GM12801 (cell line): ENCODE results near the gene PLA2G4B.

Source experiments
- TF ChIP-seq, protein P1 (sequence below): IDR thresholded peaks from one replicate; pipeline ENCODE4 v1.5.1; 2011; ENCODE audit warnings: control low read depth; ENCODE audit not compliant: insufficient read length; ENCODE audit errors: extremely low read depth

PLA2G4B gene

DNA sequence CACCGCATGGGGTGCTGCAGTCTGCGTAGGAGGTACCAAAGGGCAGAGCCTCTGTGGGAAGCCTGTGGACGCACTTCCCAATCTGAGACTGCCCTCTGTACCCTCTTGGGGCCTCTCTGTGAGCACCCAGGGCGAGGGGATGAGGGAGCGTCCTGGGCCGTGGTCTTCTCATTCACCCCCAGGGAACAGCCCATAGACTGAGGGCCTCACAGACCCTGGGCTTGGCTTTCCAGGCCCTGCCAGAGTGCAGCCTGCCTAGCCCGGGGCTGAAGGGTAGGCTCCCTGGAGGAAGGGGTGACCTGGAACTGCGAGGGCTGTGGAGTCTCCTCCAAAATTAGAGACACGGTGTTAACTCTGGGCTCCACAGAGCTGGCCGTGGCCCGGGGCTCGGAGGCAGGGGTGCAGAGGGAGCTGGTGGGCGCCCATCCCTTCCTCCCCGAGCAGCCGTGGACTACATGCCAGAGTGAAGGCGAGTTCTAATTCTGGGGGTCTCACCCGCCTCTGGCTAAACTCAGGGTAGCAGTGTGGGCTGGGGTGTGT is 55.7 kb downstream of the PLA2G4B start:
- TF ChIP-seq, protein P1, sequence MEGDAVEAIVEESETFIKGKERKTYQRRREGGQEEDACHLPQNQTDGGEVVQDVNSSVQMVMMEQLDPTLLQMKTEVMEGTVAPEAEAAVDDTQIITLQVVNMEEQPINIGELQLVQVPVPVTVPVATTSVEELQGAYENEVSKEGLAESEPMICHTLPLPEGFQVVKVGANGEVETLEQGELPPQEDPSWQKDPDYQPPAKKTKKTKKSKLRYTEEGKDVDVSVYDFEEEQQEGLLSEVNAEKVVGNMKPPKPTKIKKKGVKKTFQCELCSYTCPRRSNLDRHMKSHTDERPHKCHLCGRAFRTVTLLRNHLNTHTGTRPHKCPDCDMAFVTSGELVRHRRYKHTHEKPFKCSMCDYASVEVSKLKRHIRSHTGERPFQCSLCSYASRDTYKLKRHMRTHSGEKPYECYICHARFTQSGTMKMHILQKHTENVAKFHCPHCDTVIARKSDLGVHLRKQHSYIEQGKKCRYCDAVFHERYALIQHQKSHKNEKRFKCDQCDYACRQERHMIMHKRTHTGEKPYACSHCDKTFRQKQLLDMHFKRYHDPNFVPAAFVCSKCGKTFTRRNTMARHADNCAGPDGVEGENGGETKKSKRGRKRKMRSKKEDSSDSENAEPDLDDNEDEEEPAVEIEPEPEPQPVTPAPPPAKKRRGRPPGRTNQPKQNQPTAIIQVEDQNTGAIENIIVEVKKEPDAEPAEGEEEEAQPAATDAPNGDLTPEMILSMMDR = no peak

DNA sequence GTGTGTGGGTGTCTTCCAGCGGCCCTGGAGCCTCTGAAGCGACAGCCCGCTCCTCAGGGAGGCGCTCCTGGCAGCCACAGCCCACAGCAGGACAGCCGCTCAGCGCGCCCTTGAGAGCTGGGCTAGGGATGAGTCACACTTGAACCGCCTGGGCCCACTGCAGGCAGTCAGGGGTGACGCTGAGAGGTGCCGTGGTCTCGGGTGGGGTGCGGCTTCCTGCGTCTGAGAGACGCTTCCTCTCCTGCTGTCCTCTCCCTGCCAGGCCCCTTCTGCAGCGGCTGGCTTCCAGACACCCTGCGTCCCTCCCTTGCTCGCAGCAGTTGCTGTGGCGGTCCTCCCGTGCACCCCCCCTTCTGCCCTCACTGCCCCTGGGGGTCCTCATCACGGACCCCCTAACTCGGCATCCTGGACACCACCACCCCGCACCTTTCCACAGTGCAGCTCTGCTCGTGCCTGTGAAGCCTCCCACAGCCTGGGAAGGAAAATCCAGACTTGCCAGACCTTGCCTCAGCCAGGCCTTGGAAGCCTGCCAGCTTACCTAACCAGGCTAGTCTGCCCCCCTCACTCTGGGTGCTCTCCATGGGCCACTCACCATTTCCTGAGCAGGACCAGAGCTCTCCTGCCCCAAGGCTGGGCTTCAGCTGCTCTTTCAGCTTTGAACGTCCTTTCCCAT is 56.3 kb downstream of the PLA2G4B start:
- TF ChIP-seq, protein P1 = no peak

DNA sequence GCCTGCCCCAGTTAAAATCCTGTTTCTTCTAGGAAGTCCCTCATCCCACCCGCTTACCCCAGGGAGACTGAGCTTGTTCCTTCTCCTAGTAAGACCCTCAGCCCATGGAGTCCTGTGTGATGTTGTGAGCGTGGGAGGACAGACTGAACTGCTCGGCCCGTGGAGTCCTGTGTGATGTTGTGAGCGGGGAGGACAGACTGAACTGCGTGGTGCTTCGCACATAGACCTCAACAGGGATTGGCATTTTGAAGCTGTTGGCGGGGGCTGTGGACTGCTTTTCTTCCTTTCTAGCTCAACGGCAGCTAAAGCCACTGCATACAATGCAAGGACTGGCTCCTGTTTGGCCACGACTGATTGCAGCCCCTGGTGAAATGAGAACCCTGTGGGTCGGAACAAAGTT is 56.8 kb downstream of the PLA2G4B start:
- TF ChIP-seq, protein P1 = no peak

DNA sequence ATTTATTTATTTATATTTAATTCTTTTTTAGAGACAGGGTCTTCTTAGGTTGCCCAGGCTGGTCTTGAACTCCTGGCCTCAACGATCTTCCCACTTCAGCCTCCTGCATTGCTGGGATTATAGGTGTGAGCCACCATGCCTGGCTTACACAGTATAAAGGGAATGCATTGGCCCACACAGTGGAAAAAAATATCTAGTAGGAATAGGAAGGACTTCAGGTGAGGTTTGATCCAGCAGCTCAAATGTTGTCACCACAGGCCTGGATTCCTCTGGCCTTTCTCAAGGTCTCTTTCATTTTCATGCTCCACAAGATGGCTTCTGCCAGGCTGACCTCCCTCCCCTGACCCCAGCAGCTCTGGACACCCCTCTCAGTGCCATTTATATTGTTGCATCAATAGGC is 57.3 kb downstream of the PLA2G4B start:
- TF ChIP-seq, protein P1 = no peak

DNA sequence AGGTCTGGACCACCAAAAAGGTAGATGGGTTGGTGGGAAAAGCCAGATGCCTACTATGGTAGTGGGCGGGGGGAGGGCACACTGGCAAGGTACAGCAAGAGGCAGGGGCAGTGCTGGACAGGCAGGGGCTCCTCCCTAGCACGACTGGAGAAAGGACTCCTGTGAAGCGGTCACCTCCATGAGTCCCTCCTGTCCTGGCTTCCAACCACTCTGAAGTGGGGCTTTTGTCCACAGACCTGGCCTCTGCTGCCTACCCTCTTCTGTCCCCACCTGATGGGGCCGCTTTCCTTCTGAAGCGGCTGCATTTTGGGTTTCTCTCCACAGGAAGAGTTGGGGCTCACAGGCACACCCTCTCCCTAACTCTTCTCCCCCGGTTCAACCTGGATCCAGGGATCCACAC is 57.9 kb downstream of the PLA2G4B start:
- TF ChIP-seq, protein P1 = no peak

DNA sequence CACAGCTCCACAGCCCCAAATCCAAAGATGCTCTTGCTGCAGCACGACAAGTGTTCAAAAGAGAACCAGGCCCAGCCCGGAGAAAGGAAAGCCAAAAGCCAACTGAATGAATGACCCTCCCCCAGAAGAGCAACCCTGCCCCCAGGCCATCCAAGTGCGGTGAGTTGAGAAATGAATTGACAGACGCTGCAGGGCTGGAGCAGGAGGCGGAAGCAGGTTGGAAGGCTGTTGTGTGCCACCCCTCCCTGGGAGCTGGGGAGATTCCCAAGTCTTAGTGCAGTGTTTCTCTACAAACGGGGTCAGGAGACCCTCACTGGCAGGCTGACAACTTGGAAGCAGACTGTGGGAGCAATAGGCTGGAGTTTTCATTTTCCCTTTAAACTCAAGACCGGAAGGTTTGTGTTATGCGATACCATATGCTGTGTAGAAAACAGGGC is 58.7 kb downstream of the PLA2G4B start:
- TF ChIP-seq, protein P1 = no peak
